ENCODE measurements around the gene ST3GAL4.

ST3GAL4 gene

GRCh38 chr11:126400019-126400418, 44.5 kb downstream of the ST3GAL4 start:
- no peak overlapping the region for H3K27ac ChIP-seq
- TF ChIP-seq CTCF (conservative IDR thresholded peaks at IDR 0.05) (no peak), ZFX (IDR thresholded peaks at IDR 0.05) (no peak)

- H3K27ac ChIP-seq: no peak overlapping the region
- TF ChIP-seq CTCF (conservative IDR thresholded peaks at IDR 0.05): no peak
- no peak for TF ChIP-seq ZFX (IDR thresholded peaks at IDR 0.05)
Observed at GRCh38 chr11:126400479-126400878, 45.0 kb downstream of the ST3GAL4 start.

- TF ChIP-seq ZFX (IDR thresholded peaks at IDR 0.05): no peak
- TF ChIP-seq CTCF (conservative IDR thresholded peaks at IDR 0.05): no peak
- H3K27ac ChIP-seq: no peak overlapping the region
Observed at GRCh38 chr11:126403022-126403581, 47.6 kb downstream of the ST3GAL4 start.

- H3K27ac ChIP-seq: no peak overlapping the region
- no peak for TF ChIP-seq CTCF (conservative IDR thresholded peaks at IDR 0.05)
- no peak for TF ChIP-seq ZFX (IDR thresholded peaks at IDR 0.05)
Observed at GRCh38 chr11:126403658-126404057, 48.2 kb downstream of the ST3GAL4 start.

- no peak for TF ChIP-seq CTCF (conservative IDR thresholded peaks at IDR 0.05)
- TF ChIP-seq ZFX (IDR thresholded peaks at IDR 0.05): no peak
- no peak overlapping the region for H3K27ac ChIP-seq
Observed at GRCh38 chr11:126404367-126404766, 48.9 kb downstream of the ST3GAL4 start.

GRCh38 chr11:126405374-126405773, 49.9 kb downstream of the ST3GAL4 start:
- TF ChIP-seq CTCF (conservative IDR thresholded peaks at IDR 0.05) (no peak), ZFX (IDR thresholded peaks at IDR 0.05) (no peak)
- no peak overlapping the region; the same call in 1 of the 2 replicates for H3K27ac ChIP-seq

GRCh38 chr11:126405906-126406305, 50.4 kb downstream of the ST3GAL4 start:
- no peak overlapping the region; the same call in 1 of the 2 replicates for H3K27ac ChIP-seq
- TF ChIP-seq ZFX (IDR thresholded peaks at IDR 0.05) (no peak), CTCF (conservative IDR thresholded peaks at IDR 0.05) (no peak)
